Activated CD4-positive, alpha-beta T cell treated with anti-CD3 and anti-CD28 coated beads, Interleukin-2, amount 50 U/mL, for 24 hours (primary cell): Measurements from ENCODE around the gene SORCS2.

Experiments used
- DNase-seq, 2 donors: peaks; one replicate each; pipeline ENCODE4 v3.0.0-alpha.2; 2020; ENCODE audit warnings: low read depth in 1 of 2, low spot score in 1 of 2

SORCS2 gene

DNA sequence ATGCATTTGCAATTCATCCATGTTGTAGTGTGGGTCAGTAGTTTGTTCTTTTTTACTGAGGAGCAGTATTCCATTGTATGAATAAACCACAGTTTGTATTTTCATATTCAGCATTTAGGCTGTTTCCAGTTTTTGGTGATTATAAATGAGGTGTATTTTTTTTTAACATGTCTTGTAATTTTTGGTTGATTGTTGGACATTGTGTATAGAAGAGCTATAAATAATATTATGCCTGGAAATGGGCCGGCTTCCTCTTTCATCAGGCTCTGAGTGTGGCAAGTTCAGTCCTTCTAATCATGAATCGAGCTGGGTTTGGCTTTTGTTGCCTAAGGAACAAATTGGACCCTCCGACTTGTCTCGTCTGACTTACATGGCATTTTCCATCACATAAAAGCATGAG lies 126.7 kb downstream of the SORCS2 start:
- DNase-seq = no peak

GRCh38 chr4:7320206-7320797 lies 128.0 kb downstream of the SORCS2 start:
- no peak for DNase-seq

- no peak for DNase-seq
Measured at GRCh38 chr4:7322166-7322991, 130.0 kb downstream of the SORCS2 start.

DNA sequence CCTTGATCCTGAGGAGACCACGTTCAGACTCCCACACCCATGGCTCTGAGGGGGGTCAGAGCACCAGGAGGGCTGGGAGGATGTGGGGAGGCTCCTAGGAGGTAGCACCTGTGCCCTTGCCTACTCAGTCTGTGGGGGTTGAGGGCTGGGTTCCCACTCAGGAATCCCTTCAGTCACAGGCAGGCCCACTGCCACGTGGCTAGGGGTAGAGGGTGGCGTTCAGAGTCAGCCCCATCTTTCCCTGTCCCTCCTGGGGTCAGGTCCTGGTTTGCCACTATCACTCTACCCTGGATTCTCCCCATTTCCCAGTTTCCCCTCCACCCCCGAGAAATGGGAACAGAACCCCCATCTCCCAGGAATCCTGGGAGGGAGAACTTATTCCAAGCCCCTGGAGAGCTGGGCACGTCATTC lies 131.1 kb downstream of the SORCS2 start:
- DNase-seq = no peak

DNA sequence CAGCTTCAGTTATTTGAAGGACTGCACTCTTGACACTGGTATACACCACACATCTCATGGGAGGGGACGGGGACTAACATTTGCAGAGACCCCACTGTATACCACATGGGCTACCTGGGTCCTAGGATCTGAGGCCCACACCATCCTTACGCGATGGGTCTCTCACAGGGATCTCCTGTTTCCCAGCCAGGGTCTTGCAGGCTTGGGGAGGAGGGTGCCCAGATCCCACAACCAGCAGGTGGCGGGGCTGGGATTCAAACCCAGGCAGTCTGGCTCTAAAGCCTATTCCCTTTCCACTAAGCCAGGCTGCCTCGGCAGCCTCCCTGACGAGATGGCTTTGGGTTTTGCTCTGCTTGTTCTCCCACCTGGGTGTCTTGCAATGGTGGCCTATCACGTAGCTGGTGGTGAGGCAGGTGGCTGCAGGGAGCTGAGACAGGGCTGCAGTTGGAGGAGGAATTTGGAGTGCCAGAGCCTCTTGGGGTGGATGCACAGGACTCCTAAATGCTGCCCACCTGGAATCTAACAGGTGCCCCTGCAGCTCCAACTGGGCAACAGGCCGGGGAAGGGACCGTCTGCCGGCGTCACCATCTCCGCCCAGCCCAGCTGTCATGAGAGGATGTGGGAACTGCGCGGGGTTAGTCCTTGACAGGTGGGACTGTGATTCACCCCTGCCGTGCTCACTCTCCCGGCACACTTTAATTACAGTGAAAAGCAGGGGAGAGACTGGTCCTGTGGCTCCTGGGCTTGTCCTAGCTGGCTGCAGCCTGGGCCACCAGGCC lies 131.7 kb downstream of the SORCS2 start:
- DNase-seq = no peak

GRCh38 chr4:7324651-7325121 lies 132.3 kb downstream of the SORCS2 start:
- no peak for DNase-seq

- no peak for DNase-seq
Measured at GRCh38 chr4:7325541-7325940, 133.2 kb downstream of the SORCS2 start.

DNA sequence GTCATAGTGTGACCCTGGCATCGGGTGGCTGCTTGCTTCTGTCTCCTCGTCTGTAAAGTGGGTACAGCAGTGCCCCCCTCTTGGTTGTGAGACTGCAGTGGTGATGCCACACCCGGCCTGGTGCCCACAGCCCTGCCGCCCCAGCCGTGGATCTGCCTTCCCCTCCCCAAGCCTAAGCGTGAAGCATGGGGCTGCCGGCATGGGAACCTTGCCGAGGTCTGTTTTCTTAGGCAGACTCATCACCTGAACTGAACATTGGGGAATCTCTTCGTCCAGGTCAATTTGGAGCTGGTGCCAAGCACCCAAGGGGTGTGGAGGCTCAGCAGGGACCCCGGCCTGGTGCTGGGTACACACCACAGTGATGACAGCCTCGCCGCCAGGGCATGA lies 134.0 kb downstream of the SORCS2 start:
- no peak for DNase-seq

- no peak for DNase-seq
Measured at GRCh38 chr4:7326693-7327340, 134.5 kb downstream of the SORCS2 start.

DNA sequence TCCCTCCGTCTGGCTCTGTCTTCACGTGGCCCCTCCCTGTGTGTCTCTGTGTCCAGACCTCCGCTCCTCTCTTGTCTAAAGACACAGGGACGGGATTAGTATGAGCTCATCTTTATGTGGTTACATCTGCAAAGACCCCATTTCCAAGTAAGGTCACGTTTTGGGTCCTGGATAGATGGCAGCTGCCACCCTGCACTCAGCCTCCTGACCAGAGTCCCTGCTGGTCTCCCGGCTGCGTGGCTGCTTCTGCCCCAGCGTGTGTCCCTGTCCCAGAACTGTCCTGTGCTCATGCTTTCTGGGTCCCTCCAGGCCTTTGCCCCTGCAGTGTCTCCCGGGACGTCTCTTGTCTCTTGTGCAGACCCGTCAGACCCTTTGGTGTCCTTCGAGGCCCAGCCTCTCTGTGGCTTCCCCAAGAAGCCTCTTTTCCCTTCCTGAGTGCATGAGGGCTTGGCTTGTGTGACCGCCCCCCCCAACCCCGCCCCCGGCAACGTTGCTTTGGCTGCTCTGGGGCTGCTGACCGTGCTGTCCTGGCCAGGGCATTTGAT lies 135.1 kb downstream of the SORCS2 start:
- DNase-seq = no peak

DNA sequence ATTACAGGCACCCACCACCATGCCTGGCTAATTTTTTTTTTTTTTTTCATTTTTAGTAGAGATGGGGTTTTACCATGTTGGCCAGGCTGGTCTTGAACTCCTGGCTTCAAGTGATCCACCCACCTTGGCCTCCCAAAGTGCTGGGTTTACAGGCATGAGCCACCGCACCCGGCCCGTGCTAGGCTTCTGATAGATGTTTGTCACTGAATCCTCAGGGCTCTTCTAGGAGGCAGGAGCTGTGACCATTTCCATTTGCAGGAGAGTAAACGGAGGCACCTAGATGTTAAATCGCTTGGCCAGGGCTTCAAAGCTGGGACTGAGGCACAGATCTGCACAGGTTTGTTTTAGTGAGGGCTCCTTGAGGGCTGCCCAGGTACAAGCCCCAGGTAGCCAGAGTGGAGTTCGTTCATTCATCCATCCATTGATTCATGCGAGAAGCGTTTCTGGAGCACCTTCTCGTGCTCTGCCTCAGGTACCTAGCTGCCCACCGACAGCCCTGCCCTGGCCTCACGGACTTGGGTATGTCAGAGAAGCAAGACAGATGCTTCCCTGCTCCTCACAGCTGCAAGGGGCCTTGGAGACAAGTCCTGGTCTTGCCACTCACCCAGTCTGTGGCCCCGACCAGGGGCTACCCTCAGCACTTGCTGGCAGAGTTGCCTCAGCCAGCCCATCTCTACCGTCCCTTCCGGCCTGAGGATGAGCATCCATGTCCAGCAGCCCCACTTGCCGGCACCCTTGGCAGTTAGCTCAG lies 136.0 kb downstream of the SORCS2 start:
- DNase-seq = no peak

- no peak for DNase-seq
Measured at GRCh38 chr4:7328913-7329638, 136.7 kb downstream of the SORCS2 start.

DNA sequence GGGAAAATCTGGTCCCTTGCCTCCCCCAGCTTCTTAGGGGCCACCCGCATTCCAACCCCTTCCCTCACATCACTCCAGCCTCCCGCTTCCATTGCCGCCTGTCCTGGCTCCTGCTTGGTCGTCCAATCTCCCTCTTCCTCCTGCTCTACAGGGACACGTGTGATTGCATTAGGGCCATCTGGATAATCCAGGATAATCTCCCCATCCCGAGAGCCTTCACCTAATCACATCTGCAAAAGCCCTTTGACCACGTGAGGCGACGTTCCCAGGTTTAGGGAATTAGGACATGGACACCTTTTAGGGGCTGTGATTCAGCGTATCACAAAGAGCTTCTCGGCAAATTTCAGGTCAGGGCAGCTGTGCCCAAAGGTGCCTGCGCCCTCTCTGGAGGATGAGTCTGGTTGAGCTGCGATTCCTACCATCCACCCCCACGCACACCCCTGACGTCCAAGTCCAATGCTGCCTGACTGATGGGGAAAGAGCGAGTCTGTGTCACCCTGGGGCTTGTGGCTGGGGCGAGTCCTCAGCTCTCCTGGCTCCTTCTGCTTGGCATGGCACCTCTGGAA lies 137.8 kb downstream of the SORCS2 start:
- DNase-seq = no peak

GRCh38 chr4:7330811-7331681 lies 138.7 kb downstream of the SORCS2 start:
- no peak for DNase-seq

- DNase-seq = no peak
Measured at GRCh38 chr4:7331682-7332000, 139.3 kb downstream of the SORCS2 start.

DNA sequence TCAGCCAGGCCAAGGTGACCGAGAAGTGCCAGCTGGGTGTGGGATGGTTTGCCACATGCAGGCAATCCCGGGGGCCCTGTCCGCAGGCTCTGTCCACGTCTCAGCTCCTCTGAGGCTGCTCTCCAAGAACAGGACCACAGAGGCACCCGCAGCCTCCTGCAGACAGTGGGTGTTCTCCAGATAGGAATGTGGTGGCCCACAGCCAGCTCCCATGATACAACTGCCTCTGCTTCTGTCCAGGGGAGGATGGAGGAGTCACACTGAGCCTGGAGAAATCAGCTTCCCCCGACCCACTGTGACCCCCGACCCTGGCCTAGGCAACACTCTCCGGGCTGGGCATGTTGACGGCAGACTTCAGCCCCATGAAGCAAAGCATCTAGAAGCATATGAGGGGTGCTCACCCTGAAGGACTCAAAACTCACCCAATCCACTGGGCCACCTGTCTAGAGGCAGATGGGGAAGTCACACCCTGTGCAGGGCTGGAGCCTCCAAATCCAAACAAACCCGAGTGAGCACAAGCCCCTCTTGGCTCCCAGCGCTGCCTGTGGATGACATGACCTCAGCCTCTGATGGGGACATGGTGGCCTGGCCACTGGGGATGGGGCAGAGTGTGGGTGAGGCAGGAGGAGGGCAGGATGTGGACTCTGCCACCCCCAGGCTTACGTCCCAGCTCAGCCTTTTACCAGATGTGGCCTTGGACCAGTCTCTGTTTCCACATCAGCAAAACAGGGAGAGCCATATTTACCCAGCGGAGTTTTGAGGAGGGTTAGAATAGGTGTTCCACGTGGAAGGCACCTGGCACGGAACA lies 140.1 kb downstream of the SORCS2 start:
- DNase-seq = no peak

DNA sequence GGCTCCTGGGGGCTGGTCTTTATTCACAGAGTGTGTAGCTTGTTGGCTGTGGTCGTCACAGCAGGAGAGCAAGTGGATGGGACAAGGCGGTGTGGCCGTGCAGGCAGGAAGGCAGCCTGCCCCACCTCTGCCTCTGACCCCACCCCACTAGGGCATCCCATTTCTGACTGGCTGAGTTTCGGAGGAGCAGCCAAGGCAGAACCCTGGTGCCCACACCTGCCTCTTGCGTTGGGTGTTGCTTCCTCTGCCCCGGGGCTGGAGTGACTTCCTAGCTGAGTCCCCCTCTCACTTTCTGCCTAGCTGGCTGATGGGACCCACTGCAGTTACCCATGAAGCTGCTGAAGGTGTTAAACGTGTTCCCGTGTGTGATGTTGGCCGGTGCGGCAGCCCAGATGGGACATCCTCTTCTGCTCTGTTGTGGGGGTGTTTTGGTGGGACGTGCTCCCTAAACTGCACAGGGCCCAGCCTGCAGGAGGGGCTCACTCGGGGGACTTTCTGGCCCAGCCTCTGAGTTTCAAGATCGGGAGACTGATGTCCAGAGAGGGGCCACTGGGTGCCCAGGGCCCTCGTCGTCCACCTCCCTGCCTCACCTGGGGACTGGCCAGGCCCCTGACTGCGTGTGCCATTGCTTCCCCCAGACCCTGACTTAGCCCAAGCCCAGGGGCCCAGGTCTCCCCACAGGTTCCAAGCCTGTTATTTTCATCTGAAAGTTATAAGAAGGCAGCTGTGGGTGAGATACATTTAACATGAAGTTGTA lies 140.9 kb downstream of the SORCS2 start:
- DNase-seq = no peak
